Sigmoid colon (tissue), 4 donors: ENCODE data around the gene FAM163B.

Experiments
- CTCF ChIP-seq, 4 experiments: fragments of 450-650 bp in 3 of 4; fragments of 200-600 bp in 1 of 4; IDR thresholded peaks; one replicate each; pipeline ENCODE4 v1.5.1; 2016 to 2019; ENCODE audit warnings: antibody characterized with exemption in 4 of 4, mild to moderate bottlenecking in 3 of 4, moderate library complexity in 2 of 4
- EP300 ChIP-seq, 4 donors: sonication (generic); formaldehyde crosslinking; IDR thresholded peaks; one replicate each; pipeline ENCODE4 v1.6.1; 2017; ENCODE audit warnings: antibody characterized with exemption in 4 of 4

DNA sequence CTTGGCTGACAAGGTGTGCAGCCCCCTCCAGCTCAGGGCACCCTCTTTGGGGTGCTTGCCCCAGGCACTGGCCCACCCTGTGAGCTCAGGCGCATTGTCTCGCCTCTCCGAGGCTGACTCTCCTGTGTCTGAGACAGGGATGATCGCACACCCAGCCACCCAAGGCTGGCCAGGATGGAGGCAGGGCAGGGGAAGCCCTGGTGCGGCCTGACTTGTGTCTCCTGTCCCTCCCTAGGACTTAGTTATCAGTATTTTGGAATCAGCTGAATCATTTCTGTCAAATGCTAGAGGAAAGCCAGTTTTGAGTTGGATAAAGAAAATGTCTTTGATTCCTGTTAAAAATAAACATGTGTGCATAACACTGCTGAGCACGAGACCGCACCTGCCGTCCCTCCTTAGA is 24.5 kb upstream of the FAM163B start:
- no peak for TF ChIP-seq CTCF (IDR thresholded peaks at IDR 0.05)
- TF ChIP-seq EP300 (IDR thresholded peaks at IDR 0.05), result no peak
